Muscle of back (tissue), 13 donors: Measurements from ENCODE around the gene NSUN6. TPM values are rescaled to one million over a fixed set of nuclear protein-coding genes. Genes with fewer than 3 reads are reported as not detected.

ENCODE experiments used
- DNase-seq, 3 donors: peaks; one replicate each; pipeline versions ENCODE4 v3.0.0 to v3.0.0-alpha.2; 2013
- long read RNA-seq, 9 donors: transcript quantifications; one replicate each; lab custom pipeline, GENCODE V29; 2026
- polyA plus RNA-seq, 10 donors: library from polyadenylated mRNA; unstranded; fragments of 120-200 nt; gene quantifications; one replicate each; pipeline ENCODE4 v1.2.1, GENCODE V29; 2013; ENCODE audit not compliant: insufficient read length in 10 of 10

Gene NSUN6
- 10 to 100 TPM in 8 of 10 donors, 1 to 10 TPM in 2; 8.4 to 24.0 (median 11.7) TPM for polyA plus RNA-seq
- long read RNA-seq, donor 1, partial matches to known transcripts, result 7 of 10 reads
- long read RNA-seq, donor 1, other reads (novel, unspliced or antisense), result 0 of 10 reads
- long read RNA-seq, donor 2, partial matches to known transcripts, result 0 of 2 reads
- long read RNA-seq, donor 2, other reads (novel, unspliced or antisense), result 0 of 2 reads
- long read RNA-seq, donor 3, result 0 reads
- long read RNA-seq, donor 4, result 0 reads
- long read RNA-seq, donor 5, partial matches to known transcripts, result 16 of 16 reads
- long read RNA-seq, donor 5, other reads (novel, unspliced or antisense), result 0 of 16 reads
- long read RNA-seq, donor 6, result 0 reads
- long read RNA-seq, donor 7, partial matches to known transcripts, result 0 of 8 reads
- long read RNA-seq, donor 7, other reads (novel, unspliced or antisense), result 7 of 8 reads
- long read RNA-seq, donor 8, partial matches to known transcripts, result 6 of 7 reads
- long read RNA-seq, donor 8, other reads (novel, unspliced or antisense), result 0 of 7 reads
- long read RNA-seq, donor 9, result 0 reads

- DNase-seq, result peak; percentile 87 to 97 (median 96)
These were observed at the start of gene NSUN6 for GRCh38 chr10:18651324-18652007. Gene NSUN6 (minus strand): TSS chr10:18651587. CDS start chr10:18651203, 384 bp downstream.

- DNase-seq, result no peak
These were observed 48.8 kb upstream of the NSUN6 start for GRCh38 chr10:18699849-18700840.

- no peak for DNase-seq
These were observed 39.2 kb upstream of the NSUN6 start for GRCh38 chr10:18690541-18690940.

GRCh38 chr10:18689498-18689897 is 38.1 kb upstream of the NSUN6 start:
- peak in 2 of 3 donors; percentile 13 to 29 for DNase-seq

GRCh38 chr10:18687706-18688105 is 36.3 kb upstream of the NSUN6 start:
- DNase-seq, result no peak

- no peak for DNase-seq
These were observed 35.8 kb upstream of the NSUN6 start for GRCh38 chr10:18687195-18687594.

- DNase-seq, result no peak
These were observed 34.2 kb upstream of the NSUN6 start for GRCh38 chr10:18685555-18685954.

GRCh38 chr10:18684953-18685352 is 33.6 kb upstream of the NSUN6 start:
- DNase-seq, result no peak

GRCh38 chr10:18684416-18684815 is 33.0 kb upstream of the NSUN6 start:
- DNase-seq, result no peak

- peak in 1 of 3 donors; percentile 47 for DNase-seq
These were observed 32.0 kb upstream of the NSUN6 start for GRCh38 chr10:18683427-18683826.

GRCh38 chr10:18681971-18682411 is 30.6 kb upstream of the NSUN6 start:
- DNase-seq, result peak in 1 of 3 donors; percentile 54

- DNase-seq, result peak in 1 of 3 donors; percentile 15
These were observed 30.0 kb upstream of the NSUN6 start for GRCh38 chr10:18681366-18681765.

- DNase-seq, result no peak
These were observed 29.4 kb upstream of the NSUN6 start for GRCh38 chr10:18680754-18681153.

GRCh38 chr10:18675086-18675801 is 23.9 kb upstream of the NSUN6 start:
- DNase-seq, result no peak

GRCh38 chr10:18668026-18668425 is 16.6 kb upstream of the NSUN6 start:
- DNase-seq, result no peak

- no peak for DNase-seq
These were observed 15.4 kb upstream of the NSUN6 start for GRCh38 chr10:18666810-18667209.

- no peak for DNase-seq
These were observed 14.6 kb upstream of the NSUN6 start for GRCh38 chr10:18665815-18666558.

- DNase-seq, result no peak
These were observed 13.6 kb upstream of the NSUN6 start for GRCh38 chr10:18664841-18665478.

- DNase-seq, result no peak
These were observed 9.5 kb upstream of the NSUN6 start for GRCh38 chr10:18660816-18661431.
